ENCODE results near the gene ASAP2. TPM values are rescaled to one million over a fixed set of nuclear protein-coding genes. Genes with fewer than 3 reads are reported as not detected.
"Not testable (repeated sequence)": the region's sequence is repeated elsewhere in the genome, so short reads cannot be mapped to it uniquely, and the experiment has no call there.

Gene ASAP2
- total RNA-seq, 1 donor from 2014 or later = 22.9 TPM

- DNase-seq (ENCODE audit: low spot score) = no peak
These were observed 43.5 kb downstream of the ASAP2 start for GRCh38 chr2:9250091-9250490.

DNA sequence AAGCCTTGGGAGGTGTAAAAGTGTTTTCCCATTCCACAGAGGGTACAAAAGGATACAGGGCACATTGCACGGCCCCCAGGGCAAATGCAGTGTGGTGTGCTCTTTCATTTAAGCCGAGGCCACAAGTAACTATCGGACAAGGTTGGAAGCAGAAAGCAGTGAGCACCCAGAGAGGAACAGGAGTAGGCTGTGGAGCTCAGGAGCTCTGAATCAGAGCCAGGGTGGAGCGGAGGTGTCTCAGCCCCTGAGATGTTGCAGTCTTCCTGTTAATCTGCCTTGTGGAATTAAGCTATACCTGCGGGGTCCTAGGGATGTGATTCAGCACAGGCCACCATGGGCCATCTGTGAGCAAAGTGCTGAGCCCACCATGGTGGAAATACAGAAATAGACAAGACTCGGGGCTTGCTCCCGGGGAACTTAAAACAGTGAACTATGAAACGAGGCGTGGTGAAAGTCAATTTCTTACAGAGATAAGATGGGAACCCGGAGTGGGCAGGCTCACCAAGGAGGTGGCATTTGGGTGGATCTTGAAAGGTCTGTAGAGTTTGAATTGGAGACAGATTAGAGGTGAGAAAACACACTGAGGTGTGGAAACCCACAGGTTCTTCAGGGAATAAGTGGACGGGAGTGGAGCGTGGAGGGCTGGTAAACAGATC, 44.0 kb downstream of the ASAP2 start:
- no peak for DNase-seq (ENCODE audit: low spot score)

GRCh38 chr2:9251154-9252001, 44.8 kb downstream of the ASAP2 start:
- DNase-seq (ENCODE audit: low spot score) = no peak

DNA sequence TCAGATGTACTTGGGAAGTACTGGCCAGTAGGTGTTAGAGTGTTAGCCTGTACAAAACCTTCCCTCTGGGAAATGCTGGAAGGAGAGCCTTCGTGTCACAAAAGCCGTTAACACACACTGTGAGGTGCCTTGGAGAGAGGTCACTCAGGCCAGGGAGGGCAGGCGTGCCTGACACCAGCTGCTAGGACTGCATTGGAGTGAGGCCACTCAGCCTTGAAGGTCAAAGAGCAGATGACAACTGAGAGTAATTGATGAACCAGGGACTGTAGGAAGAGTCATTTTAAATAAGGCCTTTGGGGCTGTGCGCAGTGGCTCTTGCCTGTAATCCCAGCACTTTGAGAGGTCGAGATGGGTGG, 45.4 kb downstream of the ASAP2 start:
- no peak for DNase-seq (ENCODE audit: low spot score)

DNA sequence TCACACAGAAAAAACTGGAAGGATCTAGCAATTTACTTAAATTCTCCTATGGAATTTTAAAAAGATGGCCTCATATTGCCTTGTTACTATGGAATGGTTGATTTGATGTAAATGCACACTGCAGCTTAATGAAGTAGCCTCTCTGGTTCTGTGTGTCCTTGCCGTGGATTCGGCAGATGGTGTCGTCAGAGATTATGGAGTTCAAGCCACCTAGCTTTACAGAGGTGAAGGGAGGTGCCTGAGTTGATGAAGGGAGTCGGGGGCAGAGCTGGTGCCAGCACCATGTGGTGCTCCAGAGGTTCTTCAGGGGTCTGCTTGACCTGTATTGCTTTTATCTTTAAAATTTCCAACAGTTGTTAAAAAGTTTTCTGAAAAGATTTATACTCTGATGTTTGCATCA, 48.8 kb downstream of the ASAP2 start:
- no peak for DNase-seq (ENCODE audit: low spot score)

DNA sequence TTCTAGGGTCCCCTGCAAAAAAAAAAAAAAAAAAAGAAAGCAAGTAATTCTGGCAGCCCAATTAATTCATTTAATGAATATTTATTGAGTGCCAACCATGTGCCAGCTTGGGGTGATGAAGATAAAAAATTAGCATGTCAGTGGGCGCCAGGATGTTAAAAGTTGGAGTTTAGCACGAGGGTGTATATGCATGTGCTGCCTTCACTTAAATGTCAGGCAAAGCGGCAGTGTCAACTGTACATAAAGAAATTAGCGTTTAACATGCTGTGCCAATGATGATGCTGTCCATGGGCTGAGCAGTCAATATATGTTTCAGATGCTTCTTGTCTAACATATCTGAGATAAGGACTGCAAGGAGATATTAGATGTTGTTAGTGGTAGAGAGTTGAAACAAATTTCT, 49.5 kb downstream of the ASAP2 start:
- no peak for DNase-seq (ENCODE audit: low spot score)

- no peak for DNase-seq (ENCODE audit: low spot score)
These were observed 50.0 kb downstream of the ASAP2 start for GRCh38 chr2:9256570-9257043.

DNA sequence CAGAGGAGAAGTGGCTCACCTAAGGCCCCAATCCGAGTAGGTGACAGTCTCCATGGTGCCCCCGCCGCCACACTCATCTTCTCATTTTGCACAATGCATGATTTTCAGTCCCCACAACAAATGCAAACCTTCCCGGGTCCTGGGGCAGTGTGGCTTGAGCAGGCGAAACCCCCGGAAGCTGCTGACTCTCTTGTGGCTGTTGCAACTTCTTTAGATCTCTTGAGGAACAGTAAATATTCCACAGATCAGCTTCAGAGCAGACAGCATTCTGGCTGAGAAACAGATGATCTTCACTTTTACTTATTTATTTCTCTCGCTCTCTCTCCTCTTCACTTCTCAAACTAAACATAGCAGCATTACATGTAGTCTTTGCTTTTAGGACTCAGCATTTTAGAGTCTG, 51.9 kb downstream of the ASAP2 start:
- no peak for DNase-seq (ENCODE audit: low spot score)

GRCh38 chr2:9258953-9259399, 52.4 kb downstream of the ASAP2 start:
- no peak for DNase-seq (ENCODE audit: low spot score)

- no peak for DNase-seq (ENCODE audit: low spot score)
These were observed 53.9 kb downstream of the ASAP2 start for GRCh38 chr2:9260464-9260918.

- DNase-seq (ENCODE audit: low spot score) = no peak
These were observed 54.7 kb downstream of the ASAP2 start for GRCh38 chr2:9261231-9261883.

DNA sequence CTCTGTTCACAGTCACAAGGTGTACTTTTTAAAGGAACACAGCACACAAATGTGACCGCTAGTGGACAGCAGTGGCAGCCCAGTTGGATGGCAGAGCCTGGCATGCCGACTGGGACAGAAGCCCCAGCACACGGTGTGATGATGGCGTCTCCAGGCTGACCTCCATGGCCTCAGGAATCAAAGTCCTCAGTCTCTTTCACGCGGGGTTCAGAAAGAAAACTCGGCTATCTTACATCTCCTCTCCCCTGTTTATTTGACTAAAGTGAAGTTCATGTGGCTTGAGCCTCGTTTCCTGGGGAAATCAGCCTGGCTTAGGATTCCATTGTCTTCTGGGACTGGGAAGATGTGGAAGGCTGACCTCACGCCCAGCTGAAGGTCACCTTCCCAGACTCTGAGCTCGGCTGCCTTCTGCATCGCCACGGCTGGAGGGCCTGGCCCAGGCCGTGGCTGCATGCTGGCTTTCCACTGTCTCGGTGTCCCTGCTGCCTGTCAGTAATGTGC, 56.1 kb downstream of the ASAP2 start:
- no peak for DNase-seq (ENCODE audit: low spot score)

GRCh38 chr2:9263428-9263827, 56.8 kb downstream of the ASAP2 start:
- no peak for DNase-seq (ENCODE audit: low spot score)

- DNase-seq (ENCODE audit: low spot score) = no peak
These were observed 57.7 kb downstream of the ASAP2 start for GRCh38 chr2:9264301-9264700.

GRCh38 chr2:9266711-9267110, 60.1 kb downstream of the ASAP2 start:
- no peak for DNase-seq (ENCODE audit: low spot score)

DNA sequence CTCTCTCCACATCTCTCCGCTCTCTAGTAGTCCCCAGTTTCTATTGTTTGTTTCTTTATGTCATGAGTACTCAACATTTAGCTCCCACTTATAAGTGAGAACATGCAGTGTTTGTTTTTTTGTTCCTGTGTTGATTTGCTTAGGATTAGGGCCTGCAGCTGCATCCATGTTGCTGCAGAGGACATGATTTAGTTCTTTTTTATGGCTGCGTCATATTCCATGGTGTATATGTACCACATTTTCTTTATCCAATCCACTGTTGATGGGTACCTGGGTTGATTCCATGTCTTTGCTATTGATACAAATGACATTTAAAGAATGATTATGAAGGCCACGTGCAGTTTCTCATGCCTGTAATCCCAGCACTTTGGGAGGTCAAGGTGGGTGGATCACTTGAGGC, 60.7 kb downstream of the ASAP2 start:
- DNase-seq (ENCODE audit: low spot score) = not testable (repeated sequence)

DNA sequence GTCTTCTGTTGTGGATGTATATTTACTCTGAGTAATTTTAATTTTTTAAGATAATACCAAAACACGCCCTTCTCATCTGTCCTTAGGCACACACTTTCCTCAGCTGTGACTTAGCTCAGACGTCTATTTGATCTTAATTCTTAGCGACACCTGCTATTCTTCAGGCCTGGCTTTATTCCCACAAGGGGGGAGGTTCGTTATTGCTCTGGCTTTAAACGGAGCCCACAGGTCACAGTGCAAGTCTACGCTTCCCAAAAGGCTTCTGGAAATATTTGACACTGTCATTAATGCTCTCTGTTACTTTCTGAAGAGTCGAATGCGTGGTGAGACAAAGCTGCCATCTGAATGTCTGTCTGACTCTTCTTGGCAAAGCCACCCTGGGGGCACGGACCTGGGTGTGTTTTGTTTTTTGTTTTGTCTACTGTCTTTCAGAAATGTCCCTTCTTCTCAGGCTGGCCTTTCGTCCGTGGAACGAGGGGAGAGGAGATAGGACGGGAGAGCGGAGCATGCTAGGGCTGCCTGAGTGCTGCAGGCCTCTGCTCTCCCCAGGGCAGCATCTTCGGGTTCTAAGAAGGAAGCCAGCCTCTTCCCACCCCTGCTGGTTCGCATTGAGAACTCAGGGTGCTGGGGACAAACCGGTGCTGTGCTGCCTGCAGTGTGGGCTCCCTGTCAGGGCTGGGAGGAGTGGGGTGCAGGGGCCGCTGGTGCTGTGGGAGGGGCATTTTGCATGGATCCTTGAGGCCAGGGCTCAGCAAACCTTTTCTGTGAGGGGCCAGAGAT, 61.9 kb downstream of the ASAP2 start:
- DNase-seq (ENCODE audit: low spot score) = no peak

DNA sequence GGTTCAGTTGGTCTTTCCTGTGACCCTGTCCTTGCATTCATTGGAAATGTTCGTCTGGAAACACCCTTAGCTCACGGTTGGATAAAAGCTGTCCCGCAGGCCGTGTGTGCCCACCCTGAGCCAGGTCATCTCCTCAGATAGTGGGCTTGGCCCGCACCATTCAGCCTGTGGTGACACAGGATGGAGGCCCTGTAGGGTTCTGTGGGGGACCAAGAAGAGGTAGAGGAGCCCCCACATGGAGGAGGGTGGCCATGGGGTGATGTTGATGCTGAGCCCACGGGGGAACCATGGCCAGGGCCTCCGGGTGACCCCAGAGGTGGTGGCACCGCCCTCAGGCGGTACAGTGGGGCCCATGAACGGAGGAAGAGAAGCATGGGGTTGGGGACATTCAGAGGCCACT, 62.7 kb downstream of the ASAP2 start:
- no peak for DNase-seq (ENCODE audit: low spot score)

GRCh38 chr2:9269695-9270360, 63.2 kb downstream of the ASAP2 start:
- no peak for DNase-seq (ENCODE audit: low spot score)

- DNase-seq (ENCODE audit: low spot score) = no peak
These were observed 64.5 kb downstream of the ASAP2 start for GRCh38 chr2:9271091-9271490.

DNA sequence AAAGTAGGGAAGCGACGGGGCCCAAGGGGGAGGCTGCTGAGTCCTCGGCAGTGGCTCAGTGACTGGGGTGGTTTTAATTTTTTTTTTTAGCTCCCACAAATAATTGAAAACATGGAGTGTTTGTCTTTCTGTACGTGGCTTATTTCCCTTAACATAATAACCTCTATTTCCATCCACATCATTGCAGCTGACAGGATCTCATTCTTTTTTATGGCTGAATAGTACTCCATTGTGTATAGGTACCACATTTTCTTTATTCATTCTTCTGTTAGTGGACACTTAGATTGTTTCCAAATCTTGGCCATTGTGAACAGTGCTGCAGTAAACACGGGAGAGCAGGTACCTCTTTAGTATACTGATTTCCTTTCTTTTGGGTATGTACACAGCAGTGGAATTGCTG, 65.1 kb downstream of the ASAP2 start:
- DNase-seq (ENCODE audit: low spot score) = no peak
